GM21786 (cell line): ENCODE data around the gene BLOC1S3.

Experiments used
- ATAC-seq: cut with Tn5 transposase; IDR thresholded peaks from one replicate; pipeline ENCODE4 v1.9.1; 2021; ENCODE audit not compliant: unreplicated experiment

Gene BLOC1S3

GRCh38 chr19:45180936-45181335, 2.4 kb downstream of the BLOC1S3 start:
- ATAC-seq, result no peak

- no peak for ATAC-seq
Observed at GRCh38 chr19:45182758-45183157, 4.2 kb downstream of the BLOC1S3 start.

- ATAC-seq, result no peak
Observed at GRCh38 chr19:45184115-45184514, 5.5 kb downstream of the BLOC1S3 start.

DNA sequence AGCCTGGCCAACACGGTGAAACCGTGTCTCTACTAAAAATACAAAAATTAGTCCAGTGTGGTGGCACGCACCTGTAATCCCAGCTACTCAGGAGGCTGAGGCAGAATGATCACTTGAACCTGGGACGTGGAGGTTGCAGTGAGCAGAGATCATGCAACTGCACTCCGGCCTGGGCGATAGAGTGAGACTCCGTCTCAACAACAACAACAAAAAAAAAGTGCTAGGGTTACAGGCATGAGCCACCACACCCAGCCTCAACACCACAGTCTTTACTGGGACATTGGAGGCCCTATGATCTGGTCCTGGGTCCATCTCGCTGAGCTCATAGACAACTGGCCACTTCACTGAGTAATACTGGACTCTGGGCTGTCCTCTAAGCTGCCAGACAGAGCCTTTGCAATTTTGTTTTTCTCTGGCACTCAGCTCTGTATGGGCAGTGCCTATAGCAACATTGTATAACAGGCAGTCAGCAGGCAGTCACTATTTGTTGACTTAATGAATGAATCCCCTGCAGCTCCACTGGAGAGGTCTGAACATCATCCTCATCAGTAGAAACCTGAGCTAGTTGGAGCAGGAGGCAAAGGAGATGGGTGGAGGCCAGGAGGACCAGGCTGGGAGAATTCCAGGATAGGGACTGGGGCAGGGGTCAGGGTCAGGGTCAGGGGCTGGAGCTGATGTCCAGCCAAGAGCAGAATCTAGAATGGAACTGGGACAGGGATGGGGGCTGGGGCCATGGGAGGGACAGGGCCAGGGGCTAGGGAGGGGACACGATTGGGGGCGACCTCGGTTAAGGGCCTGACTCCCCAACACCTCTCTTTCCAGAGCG, 8.1 kb downstream of the BLOC1S3 start:
- no peak for ATAC-seq

DNA sequence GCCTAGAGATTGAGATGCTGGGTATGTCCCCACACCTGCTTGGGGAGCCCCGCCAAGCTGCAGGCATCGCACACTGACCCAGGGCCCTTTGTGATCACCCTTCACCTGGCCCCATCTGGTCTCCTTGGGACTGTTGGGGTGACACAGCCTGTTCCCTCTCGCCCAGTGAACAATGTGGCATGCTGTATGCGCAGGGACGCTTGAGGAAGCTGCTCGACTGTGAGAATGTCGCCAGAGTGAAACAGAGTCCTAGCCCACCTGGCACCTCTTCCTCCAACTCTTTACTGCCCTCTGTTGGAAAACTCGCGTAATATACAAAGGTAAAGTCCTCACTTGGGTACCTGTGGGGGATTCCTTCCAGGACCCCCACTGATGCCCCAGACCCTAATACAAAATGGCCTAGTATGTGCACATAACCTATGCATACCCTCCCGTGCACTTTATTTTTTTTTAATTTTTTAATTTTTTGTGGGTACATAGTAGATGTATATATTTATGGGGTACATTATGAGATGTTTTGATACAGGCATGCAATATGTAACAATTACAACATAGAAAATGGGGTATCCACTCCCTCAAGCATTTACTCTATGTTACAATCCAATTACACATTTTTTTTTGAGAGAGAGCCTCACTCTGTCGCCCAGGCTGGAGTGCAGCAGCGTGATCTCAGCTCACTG, 9.0 kb downstream of the BLOC1S3 start:
- ATAC-seq, result no peak

DNA sequence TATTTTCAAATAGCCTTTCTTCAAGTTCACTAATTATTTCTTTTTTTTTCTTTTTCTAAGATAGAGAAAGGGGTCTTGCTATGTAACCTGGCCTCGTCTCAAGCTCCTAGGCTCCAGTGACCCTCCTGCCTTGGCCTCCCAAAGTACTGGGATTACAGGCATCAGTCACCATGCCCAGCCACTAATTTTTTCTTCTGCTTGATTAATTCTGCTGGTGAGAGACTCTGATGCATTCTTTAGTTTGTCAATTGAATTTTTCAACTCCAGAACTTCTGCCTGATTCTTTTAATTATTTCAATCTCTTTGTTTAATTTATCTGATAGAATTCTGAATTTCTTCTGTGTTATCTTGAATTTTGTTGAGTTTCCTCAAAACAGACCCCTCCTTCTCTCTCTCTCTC, 11.4 kb downstream of the BLOC1S3 start:
- no peak for ATAC-seq

DNA sequence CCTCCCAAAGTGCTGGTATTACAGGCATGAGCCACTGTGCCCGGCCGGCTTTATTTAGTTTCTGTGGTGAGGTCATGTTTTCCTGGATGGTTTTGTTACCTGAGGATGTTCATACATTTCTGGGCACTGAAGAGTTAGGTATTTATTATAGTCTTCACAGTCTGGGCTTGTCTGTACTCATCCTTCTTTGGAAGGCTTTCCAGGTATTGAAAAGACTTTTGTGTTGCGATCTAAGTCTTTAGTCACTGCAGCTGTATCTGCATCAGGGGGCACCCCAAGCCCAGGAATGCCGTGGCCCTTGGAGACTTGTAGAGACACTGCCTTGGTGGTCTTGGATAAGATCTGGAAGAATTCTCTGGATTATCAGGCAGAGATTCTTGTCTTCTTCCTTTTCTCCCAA, 12.8 kb downstream of the BLOC1S3 start:
- ATAC-seq, result no peak

DNA sequence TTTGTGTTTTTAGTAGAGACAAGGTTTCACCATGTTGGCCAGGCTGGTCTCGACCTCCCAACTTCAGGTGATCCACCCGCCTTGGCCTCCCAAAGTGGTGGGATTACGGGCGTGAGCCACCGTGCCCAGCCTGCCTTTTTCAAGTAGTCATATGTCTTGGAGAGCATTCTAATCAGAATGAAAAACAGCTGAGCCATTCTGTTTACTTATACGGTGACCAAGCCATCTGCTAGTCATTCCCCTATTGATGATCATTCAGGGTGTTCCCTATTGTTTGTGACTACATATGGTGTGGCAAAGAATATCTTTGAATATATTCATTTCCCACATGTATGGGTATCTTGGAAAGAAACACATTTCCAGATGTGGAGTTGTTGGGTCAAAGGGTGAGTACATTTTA, 17.2 kb downstream of the BLOC1S3 start:
- ATAC-seq, result no peak

- no peak for ATAC-seq
Observed at GRCh38 chr19:45200568-45200967, 22.0 kb downstream of the BLOC1S3 start.

DNA sequence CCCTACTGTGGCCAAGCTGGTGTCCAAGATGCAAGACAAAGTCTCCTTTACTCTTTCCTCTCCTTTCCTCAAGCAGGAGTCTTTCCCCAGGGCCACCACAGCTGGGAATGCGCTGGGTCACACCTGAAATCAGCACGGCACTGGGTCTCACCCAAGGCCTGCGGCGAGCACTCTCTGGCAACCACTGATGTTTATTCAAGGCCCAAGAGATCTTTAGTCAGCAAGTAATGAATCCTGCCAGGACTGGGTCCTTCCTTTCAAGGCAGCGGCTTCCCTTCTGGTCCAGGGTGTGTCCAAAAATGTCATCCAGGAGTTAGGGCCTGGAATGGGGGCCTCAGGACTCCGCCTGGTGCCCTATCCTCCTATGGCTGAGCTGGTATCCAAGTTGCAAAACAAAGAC, 24.1 kb downstream of the BLOC1S3 start:
- no peak for ATAC-seq

DNA sequence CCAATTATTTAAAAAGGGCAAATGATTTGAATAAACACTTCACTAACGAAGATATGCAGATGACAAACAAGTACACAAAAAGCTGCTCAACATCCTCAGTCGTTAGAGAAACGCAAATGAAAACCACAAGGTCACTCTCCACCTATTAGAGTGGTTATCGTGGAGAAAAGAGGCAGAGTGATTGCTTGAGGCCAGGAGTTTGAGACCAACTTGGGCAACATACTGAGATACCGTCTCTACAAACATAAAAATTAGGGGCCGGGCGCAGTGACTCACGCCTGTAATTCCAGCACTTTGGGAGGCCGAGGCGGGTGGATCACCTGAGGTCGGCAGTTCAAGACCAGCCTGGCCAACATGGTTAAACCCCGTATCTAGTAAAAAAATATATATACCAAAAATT, 27.2 kb downstream of the BLOC1S3 start:
- ATAC-seq, result no peak

GRCh38 chr19:45206328-45206727, 27.7 kb downstream of the BLOC1S3 start:
- no peak for ATAC-seq

DNA sequence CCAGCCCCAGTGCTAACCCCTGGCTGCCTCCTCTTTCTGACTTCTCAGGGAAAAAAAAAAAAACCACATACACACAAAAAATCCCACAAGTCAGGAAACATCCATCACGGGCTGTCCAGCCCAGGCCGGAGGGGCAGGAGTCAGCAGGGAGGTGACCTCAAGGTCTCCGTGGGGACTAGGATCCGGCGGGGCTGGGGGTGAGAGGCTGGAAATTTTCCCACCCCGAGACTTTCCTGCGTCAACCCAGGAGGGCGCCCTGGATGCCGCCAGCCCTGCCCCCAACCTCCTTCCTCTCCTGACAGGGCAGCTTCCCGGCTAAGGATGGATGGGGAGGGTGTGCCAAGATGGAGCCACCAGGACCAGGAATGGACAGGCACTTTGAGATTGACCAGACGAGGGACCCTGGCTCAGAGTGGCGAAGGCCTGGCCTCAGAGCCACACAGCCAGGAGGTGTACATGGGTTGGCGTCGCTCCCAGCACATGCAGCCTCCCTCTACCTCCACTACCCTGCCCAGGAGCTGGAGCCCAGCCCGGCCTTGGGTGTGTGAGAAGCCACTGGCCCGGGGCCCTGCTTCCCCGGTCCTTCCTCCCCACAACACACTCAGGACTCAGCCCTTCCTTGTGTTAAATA, 33.3 kb downstream of the BLOC1S3 start:
- ATAC-seq, result no peak

DNA sequence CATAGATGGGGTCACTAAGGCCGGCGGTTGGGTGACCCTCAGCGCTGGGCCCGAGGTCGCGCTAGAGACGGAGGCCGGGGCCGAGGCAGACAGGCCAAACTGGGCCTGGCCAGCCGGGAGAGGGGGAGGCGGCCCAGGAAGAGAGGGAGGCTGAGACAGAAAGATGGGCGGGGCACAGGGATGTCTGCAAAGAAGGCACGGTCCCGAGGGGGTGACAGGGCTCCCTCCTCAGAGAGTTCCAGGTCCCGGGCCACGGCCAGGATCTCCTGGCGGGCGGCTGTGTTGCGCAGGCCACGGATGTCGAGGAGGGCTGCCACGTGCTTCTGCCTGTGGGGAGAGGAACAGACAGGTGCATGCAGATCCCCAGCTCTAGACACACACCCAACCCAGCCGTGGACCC, 34.4 kb downstream of the BLOC1S3 start:
- ATAC-seq, result no peak

DNA sequence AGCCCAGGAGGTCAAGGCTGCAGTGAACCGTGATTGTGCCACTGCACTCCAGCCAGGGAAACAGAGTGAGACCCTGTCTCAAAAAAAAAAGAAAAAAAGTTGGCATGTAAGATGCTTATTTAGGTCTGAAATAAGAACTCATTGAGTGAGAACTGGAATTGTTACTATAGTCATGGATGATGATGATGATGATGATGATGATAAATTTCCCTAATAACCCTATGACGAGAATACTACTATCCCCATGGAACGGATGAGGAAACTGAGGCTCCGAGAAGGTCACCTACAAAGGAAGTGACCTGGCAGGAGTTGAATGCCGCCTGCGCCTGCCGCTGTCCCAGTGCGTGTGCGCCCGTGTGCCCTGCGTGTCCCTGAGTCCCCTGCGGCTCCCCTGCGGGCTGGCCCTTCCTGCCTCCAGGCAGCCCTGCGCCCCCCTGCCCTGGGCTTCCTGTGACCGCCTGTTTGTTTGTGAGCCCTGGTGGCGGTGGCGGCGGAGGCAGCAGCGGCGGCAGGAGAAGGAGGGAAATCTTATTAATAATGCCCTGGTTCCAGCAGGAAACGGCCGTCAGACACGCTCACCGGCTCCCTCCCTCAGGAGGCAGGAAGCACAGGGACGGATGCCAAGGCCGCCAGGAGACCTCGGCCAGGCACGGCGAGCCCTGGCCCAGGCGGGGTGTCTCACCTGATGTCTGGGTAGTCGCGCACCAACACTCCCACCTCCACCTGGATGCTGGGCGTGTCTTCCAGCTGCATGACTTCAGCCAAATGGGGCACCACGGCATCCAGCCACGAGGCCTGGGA, 37.0 kb downstream of the BLOC1S3 start:
- no peak for ATAC-seq

DNA sequence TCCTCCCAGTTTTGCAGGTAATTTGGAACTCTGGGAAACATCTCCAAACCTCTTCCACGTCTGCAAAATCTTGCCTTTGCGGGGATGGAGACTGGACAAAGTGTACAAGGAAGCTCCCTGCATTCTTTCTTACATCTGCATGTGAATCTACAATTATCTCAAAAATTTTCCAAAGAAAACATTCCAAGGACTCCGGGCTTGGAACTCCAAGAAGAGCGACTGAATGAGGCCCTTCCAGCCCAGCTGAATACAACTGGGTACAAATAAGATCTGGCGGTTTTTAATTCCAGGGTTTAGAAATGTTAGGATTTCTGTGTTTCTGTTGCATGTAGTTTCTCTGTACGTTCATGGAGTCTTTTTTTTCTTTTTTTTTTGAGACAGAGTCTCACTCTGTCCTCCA, 38.1 kb downstream of the BLOC1S3 start:
- no peak for ATAC-seq

GRCh38 chr19:45217193-45217956, 38.8 kb downstream of the BLOC1S3 start:
- no peak for ATAC-seq

- ATAC-seq, result no peak
Observed at GRCh38 chr19:45217957-45218334, 39.4 kb downstream of the BLOC1S3 start.

- no peak for ATAC-seq
Observed at GRCh38 chr19:45218426-45218825, 39.8 kb downstream of the BLOC1S3 start.

- ATAC-seq, result no peak
Observed at GRCh38 chr19:45218911-45219743, 40.5 kb downstream of the BLOC1S3 start.
